CD14-positive monocyte (primary cell): ENCODE results near the gene KLHL7. TPM values are rescaled to one million over a fixed set of nuclear protein-coding genes. Genes with fewer than 3 reads are reported as not detected.
"Not testable (repeated sequence)": the region's sequence is repeated elsewhere in the genome, so short reads cannot be mapped to it uniquely, and the experiment has no call there.

Experiments used
- DNase-seq, 3 donors: peaks; one replicate each; pipeline ENCODE4 v3.0.0-alpha.2; 2011 to 2022
- H2AFZ ChIP-seq: 2 replicates; pipeline ENCODE4 v1.6.0; 2012; ENCODE audit warnings: mild to moderate bottlenecking, low read depth, low read length, inconsistent platforms; ENCODE audit not compliant: insufficient read depth, poor library complexity, severe bottlenecking
- H3K27ac ChIP-seq, 2 donors: 1 replicate in 1 of 2; 2 replicates in 1 of 2; pipeline ENCODE4 v1.5.1; 2012 to 2013; ENCODE audit warnings: low read length in 2 of 2, control low read depth in 1 of 2, inconsistent platforms in 1 of 2, low read depth in 1 of 2, mild to moderate bottlenecking in 1 of 2
- H3K27me3 ChIP-seq, 2 donors: one replicate each; pipeline versions ENCODE4 v1.6.0 to v1.6.1; 2011 to 2013; ENCODE audit warnings: low read length in 2 of 2; ENCODE audit not compliant: control insufficient read depth in 2 of 2, insufficient read depth in 2 of 2
- H3K36me3 ChIP-seq, 2 donors: replicated peaks in 1 of 2; 1 replicate in 1 of 2; 2 replicates in 1 of 2; pipeline versions ENCODE4 v1.5.1 to v1.6.1; 2012 to 2013; ENCODE audit warnings: low read length in 2 of 2, control low read depth in 1 of 2, inconsistent platforms in 1 of 2, mild to moderate bottlenecking in 1 of 2; ENCODE audit not compliant: insufficient read depth in 2 of 2, control insufficient read depth in 1 of 2
- H3K4me1 ChIP-seq, 2 donors: 1 replicate in 1 of 2; 2 replicates in 1 of 2; pipeline versions ENCODE4 v1.5.1 to v1.6.1; 2012 to 2013; ENCODE audit warnings: low read length in 2 of 2, control low read depth in 1 of 2, inconsistent platforms in 1 of 2, mild to moderate bottlenecking in 1 of 2, moderate library complexity in 1 of 2; ENCODE audit not compliant: insufficient read depth in 2 of 2, control insufficient read depth in 1 of 2
- H3K4me2 ChIP-seq: replicated peaks from 2 replicates; pipeline ENCODE3; 2012; ENCODE audit warnings: low read length, moderate library complexity, mild to moderate bottlenecking; ENCODE audit not compliant: poor library complexity, severe bottlenecking; ENCODE audit errors: extremely low read depth
- H3K4me3 ChIP-seq, 3 experiments: fragments of 200-600 bp in 1 of 3; sonication (generic) in 1 of 3; replicated peaks in 1 of 3; 1 replicate in 2 of 3; 2 replicates in 1 of 3; pipeline ENCODE4 v1.5.1; 2011 to 2013; ENCODE audit warnings: low read length in 3 of 3, mild to moderate bottlenecking in 3 of 3, control low read depth in 2 of 3, low read depth in 2 of 3, inconsistent platforms in 1 of 3, moderate library complexity in 1 of 3
- H3K79me2 ChIP-seq: 2 replicates; pipeline ENCODE4 v1.6.0; 2012; ENCODE audit warnings: mild to moderate bottlenecking, control low read depth, inconsistent platforms, low read length, moderate library complexity; ENCODE audit not compliant: insufficient read depth
- H3K9ac ChIP-seq: 2 replicates; pipeline ENCODE4 v1.6.0; 2017; ENCODE audit warnings: low read length, mild to moderate bottlenecking; ENCODE audit not compliant: insufficient read depth, poor library complexity, severe bottlenecking
- H3K9me3 ChIP-seq, 2 donors: replicated peaks in 1 of 2; 1 replicate in 1 of 2; 2 replicates in 1 of 2; pipeline versions ENCODE4 v1.5.1 to v1.6.1; 2012 to 2013; ENCODE audit warnings: low read length in 2 of 2, control low read depth in 1 of 2; ENCODE audit not compliant: control insufficient read depth in 1 of 2, insufficient read depth in 1 of 2
- H4K20me1 ChIP-seq: 2 replicates; pipeline ENCODE4 v1.6.0; 2012; ENCODE audit warnings: mild to moderate bottlenecking, low read length, control low read depth, moderate library complexity; ENCODE audit not compliant: insufficient read depth
- H3K27ac Mint-ChIP-seq, 7 donors: one replicate each; pipeline ENCODE4 v1.8.0; 2020; ENCODE audit warnings: mild to moderate bottlenecking in 7 of 7, mixed read lengths in 7 of 7, moderate library complexity in 6 of 7, inconsistent platforms in 2 of 7
- H3K27me3 Mint-ChIP-seq, 3 donors: one replicate each; pipeline ENCODE4 v1.8.0; 2021 to 2022; ENCODE audit warnings: low read depth in 3 of 3, mild to moderate bottlenecking in 3 of 3, mixed read lengths in 3 of 3, moderate library complexity in 3 of 3, inconsistent platforms in 1 of 3
- H3K36me3 Mint-ChIP-seq, 2 donors: one replicate each; pipeline ENCODE4 v1.8.0; 2020; ENCODE audit warnings: mixed read lengths in 2 of 2, inconsistent platforms in 1 of 2, mild to moderate bottlenecking in 1 of 2
- H3K4me1 Mint-ChIP-seq: one replicate; pipeline ENCODE4 v1.8.0; 2020; ENCODE audit warnings: mild to moderate bottlenecking, mixed read lengths
- H3K4me3 Mint-ChIP-seq, 2 donors: one replicate each; pipeline ENCODE4 v1.8.0; 2020; ENCODE audit warnings: mild to moderate bottlenecking in 2 of 2, mixed read lengths in 2 of 2, moderate library complexity in 1 of 2
- H3K9me3 Mint-ChIP-seq, 7 donors: one replicate each; pipeline ENCODE4 v1.8.0; 2020 to 2022; ENCODE audit warnings: mixed read lengths in 7 of 7, mild to moderate bottlenecking in 6 of 7, moderate library complexity in 6 of 7, inconsistent platforms in 2 of 7
- CTCF ChIP-seq: fragments of 200-600 bp; IDR thresholded peaks from one replicate; pipeline ENCODE4 v1.8.0; 2022; ENCODE audit warnings: antibody characterized with exemption, mild to moderate bottlenecking
- WGBS: methylation state at CpG from one replicate; pipeline ENCODE4 v1.1.5; 2013; ENCODE audit warnings: missing lambda C conversion rate; ENCODE audit not compliant: insufficient coverage; 5-methylcytosine and 5-hydroxymethylcytosine counted together
- intact Hi-C, 2 donors: fragments of 100-400 bp; cut with micrococcal nuclease; formaldehyde crosslinking; loops; one replicate each; pipeline versions ENCODE4 v1.15.0 to v1.15.1; 2023
- polyA plus RNA-seq, 3 donors: library from polyadenylated mRNA; depleted of rRNA in 1 of 3; unstranded in 2 of 3; stranded (reverse) in 1 of 3; fragments of 300-500 nt in 2 of 3; fragments of >200 nt in 1 of 3; fragmentation: Illumina TruSeq in 2 of 3; gene quantifications; 1 replicate in 2 of 3; 2 replicates in 1 of 3; pipeline ENCODE4 v1.2.3, GENCODE V29; 2012 to 2021

Gene KLHL7
- polyA plus RNA-seq, 3 donors = 15.5 to 21.0 (median 17.4) TPM

DNA sequence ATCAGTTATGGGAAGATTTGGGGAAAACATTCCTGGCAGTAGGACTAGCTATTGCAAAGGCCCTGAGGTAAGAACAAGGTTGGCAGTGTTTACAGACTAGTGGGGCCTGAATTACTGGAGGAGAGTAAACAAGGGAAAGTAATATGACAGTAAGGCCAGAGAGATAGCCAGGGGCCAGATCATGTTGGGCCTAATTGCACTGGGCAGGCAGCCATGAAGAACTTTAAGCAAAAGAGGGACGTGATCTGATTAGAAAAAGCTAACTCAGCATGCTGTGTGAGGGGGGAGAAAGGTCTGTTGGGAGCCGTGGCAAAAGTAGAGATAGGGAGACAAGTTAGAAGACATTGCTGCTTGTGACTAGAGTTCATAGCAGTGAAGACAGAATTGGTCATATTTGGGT, 85.4 kb downstream of the KLHL7 start:
- WGBS = 94% methylated on average over 2 of the region's 2 CpGs
- Histone ChIP-seq H3K27me3 (no peaks in the 10 kb centered on the region), H3K4me3 (no peak overlapping the region), H3K9me3 (no peaks in the 10 kb centered on the region), H3K4me2 (no peak overlapping the region), H3K79me2 (peaks cover 49% of the 10 kb centered on the region), H3K27ac (peak overlapping the region in 1 of 2 donors; percentile 20), H3K9ac (no peak overlapping the region), H4K20me1 (peaks cover 15% of the 10 kb centered on the region), H3K4me1 (no peaks in the 10 kb centered on the region), H2AFZ (no peak overlapping the region), H3K36me3 (peaks cover 68 to 80% of the 10 kb centered on the region in 2 donors)
- Mint-ChIP-seq H3K4me1 (no peaks in the 10 kb centered on the region), H3K27ac (peak overlapping the region in 3 of 7 donors; percentile 1 to 70 (median 37)), H3K9me3 (peaks cover 0 to 4% (median 1%) of the 10 kb centered on the region in 7 donors), H3K4me3 (no peak overlapping the region), H3K36me3 (peaks cover 46 to 75% of the 10 kb centered on the region in 2 donors), H3K27me3 (peaks cover 0 to 2% (median 0%) of the 10 kb centered on the region in 3 donors)
- no peak for DNase-seq
- intact Hi-C loops = no loop called here
- no peak for TF ChIP-seq CTCF

DNA sequence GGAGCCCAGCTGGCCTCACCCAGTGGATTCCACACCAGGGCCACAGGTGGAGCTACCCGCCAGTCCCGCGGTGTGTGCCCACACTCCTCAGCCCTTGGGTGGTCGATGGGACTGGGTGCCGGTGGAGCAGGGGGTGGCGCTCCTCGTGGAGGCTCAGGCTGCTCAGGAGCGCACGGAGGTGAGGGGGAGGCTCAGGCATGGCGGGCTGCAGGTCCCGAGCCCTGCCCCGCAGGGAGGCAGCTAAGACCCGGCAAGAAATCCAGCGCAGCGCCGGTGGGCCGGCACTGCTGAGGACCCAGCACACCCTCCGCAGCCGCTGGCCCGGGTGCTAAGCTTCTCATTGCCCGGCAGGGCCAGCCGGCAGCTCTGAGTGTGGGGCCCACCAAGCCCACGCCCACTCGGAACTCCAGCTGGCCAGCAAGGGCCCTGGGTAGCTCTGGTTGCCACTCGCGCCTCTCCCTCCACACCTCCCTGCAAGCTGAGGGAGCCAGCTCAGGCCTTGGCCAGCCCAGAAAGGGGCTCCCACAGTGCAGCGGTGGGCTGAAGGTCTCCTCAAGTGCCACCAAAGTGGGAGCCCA, 88.2 kb downstream of the KLHL7 start:
- WGBS = 98% methylated on average over 17 of the region's 27 CpGs
- H3K4me3 ChIP-seq, H3K9me3 ChIP-seq, H3K4me3 Mint-ChIP-seq, H3K27ac Mint-ChIP-seq, H3K9ac ChIP-seq, intact Hi-C loops, H3K4me1 Mint-ChIP-seq, DNase-seq, H3K27me3 ChIP-seq, H3K27me3 Mint-ChIP-seq, H3K4me1 ChIP-seq, H3K9me3 Mint-ChIP-seq, H3K27ac ChIP-seq, H2AFZ ChIP-seq, H3K4me2 ChIP-seq: not testable (repeated sequence)
- Histone ChIP-seq H3K36me3 (peaks cover 67 to 77% of the 10 kb centered on the region in 2 donors), H3K79me2 (peaks cover 22% of the 10 kb centered on the region), H4K20me1 (peaks cover 15% of the 10 kb centered on the region)
- peaks cover 45 to 70% of the 10 kb centered on the region in 2 donors for H3K36me3 Mint-ChIP-seq
